Colon (tissue), 2 donors: ENCODE data around the gene EIF3CL.
"Not testable (repeated sequence)": the region's sequence is repeated elsewhere in the genome, so short reads cannot be mapped to it uniquely, and the experiment has no call there.

Source experiments
- FAIRE-seq: peaks from 2 replicates; lab custom pipeline; 2012; peaks lifted over from hg19 to GRCh38; lab: Jason Lieb, UNC
- donor health status: control.
- donor health status: control.

The EIF3CL gene, protein sequence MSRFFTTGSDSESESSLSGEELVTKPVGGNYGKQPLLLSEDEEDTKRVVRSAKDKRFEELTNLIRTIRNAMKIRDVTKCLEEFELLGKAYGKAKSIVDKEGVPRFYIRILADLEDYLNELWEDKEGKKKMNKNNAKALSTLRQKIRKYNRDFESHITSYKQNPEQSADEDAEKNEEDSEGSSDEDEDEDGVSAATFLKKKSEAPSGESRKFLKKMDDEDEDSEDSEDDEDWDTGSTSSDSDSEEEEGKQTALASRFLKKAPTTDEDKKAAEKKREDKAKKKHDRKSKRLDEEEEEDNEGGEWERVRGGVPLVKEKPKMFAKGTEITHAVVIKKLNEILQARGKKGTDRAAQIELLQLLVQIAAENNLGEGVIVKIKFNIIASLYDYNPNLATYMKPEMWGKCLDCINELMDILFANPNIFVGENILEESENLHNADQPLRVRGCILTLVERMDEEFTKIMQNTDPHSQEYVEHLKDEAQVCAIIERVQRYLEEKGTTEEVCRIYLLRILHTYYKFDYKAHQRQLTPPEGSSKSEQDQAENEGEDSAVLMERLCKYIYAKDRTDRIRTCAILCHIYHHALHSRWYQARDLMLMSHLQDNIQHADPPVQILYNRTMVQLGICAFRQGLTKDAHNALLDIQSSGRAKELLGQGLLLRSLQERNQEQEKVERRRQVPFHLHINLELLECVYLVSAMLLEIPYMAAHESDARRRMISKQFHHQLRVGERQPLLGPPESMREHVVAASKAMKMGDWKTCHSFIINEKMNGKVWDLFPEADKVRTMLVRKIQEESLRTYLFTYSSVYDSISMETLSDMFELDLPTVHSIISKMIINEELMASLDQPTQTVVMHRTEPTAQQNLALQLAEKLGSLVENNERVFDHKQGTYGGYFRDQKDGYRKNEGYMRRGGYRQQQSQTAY

DNA sequence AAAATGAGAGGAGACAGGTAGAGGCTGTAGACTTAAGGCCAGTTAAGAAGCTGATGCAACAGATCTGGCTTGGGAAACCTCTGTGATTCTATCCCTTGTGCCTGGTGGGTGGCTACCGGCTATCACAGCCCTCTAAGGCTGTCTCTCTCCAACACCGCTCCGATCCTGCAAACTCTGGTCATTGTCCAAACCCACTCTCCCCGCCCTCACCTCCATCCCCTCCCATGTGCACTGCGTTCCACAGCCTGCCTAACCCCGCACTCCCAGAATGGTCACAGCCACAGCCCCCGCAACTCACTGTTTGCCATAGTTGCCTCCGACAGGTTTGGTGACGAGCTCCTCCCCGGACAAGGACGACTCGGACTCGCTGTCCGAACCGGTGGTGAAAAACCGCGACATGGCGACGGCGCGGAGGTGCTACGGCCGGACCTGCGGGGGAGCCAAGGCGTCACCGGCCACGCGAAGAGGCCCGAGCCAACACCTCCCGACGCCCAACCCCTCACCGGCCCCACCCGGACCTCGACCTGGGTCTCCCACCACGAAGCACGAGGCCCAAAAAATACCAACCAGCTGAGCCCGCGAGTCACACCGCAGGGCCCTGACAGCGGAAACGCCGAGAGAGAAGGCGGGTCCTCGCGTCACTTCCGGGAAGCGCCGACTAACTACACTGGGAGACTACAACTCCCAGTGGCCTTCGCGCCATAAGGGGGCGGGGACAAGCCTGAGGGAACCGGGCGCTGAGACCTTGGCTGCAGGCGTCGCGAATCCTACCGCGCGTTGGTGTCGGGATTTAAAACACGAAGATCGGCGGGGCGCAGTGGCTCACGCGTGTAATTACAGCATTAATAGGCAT lies at the start of gene EIF3CL:
Gene EIF3CL, minus strand, starts transcription at position 622 of the 853 bp plus-strand sequence. Its CDS starts 223 bp downstream, at position 399.
- not testable (repeated sequence) for FAIRE-seq

DNA sequence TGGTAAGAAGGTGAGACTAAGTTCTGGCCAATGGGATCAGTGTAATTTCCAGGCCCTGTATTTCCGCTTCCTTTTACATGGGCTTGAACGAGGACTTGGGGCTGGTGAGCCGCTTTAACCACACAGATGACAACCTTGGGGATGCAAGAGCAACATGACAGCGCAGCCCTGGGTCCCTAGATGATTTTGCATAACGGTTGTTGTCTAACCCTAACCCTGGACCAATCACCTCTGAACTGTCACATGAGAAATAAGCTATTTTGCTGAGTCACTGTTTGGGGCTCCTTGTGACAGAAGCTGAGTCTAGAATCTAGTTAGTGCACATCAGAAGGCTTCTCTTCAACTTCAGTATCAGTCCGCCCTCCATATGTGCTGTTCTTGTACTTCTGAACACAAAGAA lies 43.4 kb upstream of the EIF3CL start:
- FAIRE-seq: not testable (repeated sequence)

DNA sequence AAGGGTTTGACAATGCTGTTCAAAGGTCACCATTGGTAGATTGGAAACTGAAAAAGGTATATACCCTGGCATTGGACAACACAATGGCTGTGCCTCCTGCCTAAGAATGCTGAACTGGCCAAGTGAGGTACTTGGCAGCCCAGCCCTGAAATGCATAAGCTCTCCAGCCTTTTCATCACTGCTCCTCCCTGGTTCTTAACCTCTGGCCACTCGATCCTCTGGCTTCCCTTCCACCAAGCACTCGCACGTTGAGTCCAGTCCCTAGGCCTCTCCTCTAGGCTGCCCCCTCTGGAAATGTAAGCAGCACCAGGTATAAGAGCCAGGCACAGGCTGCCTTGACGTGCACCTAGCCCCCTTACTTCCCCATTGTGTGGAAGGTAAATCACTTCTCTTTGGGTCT lies 42.7 kb upstream of the EIF3CL start:
- not testable (repeated sequence) for FAIRE-seq

DNA sequence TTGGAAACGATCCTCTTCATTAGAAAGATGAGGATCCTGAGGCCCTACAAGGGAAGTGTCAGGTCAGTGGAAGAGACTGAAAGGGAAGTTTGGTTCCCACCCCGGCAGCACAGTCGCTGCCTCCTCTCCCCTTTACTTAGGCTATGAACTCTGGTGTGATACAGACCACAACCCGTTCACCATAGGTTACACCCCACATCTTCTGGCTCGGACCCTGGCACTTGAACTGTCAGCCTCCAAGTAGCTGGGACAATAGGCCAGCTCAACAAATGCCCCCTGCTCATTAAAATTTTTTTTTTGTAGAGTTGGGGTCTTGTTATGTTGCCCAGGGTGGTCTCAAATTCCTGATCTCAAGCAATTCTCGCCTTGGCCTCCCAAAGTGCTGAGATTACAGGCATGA lies 40.3 kb upstream of the EIF3CL start:
- FAIRE-seq: not testable (repeated sequence)

DNA sequence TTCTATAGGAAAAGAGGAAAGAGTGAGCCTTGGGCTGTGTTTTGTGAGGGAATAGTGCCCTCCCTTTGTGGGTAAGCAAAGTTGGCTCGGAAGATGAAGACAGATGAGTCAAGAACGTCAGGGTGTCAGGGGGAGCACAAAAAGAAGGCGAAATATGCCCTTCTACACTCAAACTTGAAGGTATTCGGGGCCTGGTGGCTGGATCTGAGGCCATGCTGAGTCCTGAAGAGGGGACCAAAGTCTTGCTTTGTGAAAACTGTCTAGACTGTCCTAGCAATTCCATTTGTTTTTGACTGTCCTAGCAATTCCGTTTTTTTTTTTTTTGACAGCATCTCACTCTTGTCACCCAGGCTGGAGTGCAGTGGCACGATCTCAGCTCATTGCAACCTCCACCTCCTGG lies 35.3 kb upstream of the EIF3CL start:
- not testable (repeated sequence) for FAIRE-seq

DNA sequence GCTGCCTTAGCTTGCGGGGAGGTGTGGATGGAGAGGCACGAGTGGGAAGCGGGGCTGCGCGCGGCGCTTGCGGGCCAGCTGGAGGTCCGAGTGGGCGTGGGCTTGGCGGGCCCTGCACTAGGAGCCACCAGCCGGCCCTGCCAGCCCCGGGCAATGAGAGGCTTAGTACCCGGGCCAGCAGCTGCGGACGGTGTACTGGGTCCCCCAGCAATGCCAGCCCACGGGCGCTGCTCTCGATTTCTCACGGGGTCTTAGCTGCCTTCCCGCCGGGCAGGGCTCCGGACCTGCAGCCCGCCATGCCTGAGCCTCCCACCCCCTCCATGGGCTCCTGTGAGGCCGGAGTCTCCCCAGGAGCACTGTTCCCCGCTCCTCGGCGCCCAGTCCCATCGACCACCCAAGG lies 31.7 kb upstream of the EIF3CL start:
- not testable (repeated sequence) for FAIRE-seq

DNA sequence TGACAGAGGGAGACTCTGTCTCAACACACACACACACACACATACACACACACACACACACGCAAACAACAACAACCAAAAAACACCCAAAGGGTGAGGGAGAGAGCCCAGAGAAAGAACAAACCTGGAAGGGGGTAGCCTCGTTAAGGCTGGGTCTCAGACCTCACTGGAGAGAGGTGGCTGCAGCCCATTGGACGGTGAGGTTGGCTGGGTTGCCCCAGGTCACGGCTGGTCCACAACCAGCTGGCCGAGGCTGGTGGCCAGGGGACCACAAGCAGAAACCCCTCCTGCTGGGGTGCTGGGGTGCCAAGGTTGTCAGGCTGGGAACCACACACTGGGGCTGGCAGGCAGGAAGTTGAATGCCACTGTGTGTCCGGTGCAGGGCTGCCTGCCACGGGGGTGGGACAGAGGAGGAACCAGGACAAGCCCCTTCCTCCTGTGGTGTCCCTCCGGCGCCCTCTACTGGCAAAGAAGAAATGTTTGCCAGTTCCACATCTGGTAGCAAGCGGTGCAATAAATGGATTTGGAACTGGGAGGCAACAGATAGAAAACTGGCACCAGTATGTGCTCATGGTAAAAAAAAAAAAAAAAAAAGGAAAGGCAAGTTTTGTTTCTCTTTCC lies 22.5 kb upstream of the EIF3CL start:
- FAIRE-seq: not testable (repeated sequence)

DNA sequence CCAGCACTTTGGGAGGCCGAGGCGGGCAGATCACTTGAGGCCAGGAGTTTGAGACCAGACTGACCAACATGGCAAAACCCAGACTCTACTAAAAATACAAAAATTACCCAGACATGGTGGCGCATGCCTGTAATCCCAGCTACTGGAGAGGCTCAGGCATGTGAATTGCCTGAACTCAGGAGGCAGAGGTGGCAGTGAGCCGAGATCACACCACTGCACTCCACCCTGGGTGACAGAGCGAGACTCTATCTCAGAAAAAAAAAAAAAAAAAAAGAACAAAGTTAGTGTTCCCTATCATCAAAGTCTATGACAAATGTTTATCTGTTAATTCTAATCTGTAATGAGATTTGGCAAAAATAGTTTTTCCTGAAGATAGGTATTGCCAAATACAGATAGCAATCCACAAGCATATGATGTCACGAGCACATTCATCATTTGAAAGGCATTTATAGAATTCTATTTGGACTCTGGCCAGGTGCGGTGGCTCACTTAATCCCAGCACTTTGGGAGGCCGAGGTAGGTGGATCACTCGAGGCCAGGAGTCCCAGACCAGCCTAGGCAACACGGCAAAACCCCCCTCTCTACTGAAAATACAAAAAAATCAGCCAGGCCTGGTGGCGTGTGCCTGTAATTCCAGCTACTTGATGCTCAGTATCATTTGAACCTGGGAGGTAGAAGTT lies 17.6 kb upstream of the EIF3CL start:
- FAIRE-seq: not testable (repeated sequence)

DNA sequence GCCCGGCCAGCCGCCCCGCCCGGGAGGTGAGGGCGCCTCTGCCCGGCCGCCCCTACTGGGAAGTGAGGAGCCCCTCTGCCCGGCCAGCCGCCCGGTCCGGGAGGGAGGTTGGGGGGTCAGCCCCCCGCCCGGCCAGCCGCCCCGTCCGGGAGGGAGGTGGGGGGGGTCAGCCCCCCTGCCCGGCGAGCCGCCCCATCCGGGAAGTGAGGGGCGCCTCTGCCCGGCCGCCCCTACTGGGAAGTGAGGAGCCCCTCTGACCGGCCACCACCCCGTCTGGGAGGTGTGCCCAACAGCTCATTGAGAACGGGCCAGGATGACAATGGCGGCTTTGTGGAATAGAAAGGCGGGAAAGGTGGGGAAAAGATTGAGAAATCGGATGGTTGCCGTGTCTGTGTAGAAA lies 13.4 kb upstream of the EIF3CL start:
- not testable (repeated sequence) for FAIRE-seq

DNA sequence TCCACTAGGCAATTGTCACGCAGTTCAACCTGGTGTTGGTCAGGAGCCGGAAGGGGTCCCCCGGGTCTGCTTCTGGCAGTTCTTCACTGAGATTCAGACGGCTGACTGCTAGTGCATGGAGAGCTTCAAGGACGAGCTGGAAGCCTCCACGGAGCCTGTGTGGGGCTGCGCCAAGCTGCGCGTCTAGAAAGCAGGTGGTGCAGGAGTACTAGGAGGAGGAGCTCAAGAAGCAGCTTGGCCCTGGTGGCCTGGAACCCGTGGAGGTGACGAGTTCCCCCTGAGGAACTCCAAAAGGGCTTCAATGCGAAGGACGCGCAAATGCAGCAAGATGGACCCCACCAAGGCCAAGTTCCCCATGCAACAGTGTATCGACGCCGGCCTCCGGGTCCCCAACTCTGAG lies 10.9 kb upstream of the EIF3CL start:
- FAIRE-seq: not testable (repeated sequence)

DNA sequence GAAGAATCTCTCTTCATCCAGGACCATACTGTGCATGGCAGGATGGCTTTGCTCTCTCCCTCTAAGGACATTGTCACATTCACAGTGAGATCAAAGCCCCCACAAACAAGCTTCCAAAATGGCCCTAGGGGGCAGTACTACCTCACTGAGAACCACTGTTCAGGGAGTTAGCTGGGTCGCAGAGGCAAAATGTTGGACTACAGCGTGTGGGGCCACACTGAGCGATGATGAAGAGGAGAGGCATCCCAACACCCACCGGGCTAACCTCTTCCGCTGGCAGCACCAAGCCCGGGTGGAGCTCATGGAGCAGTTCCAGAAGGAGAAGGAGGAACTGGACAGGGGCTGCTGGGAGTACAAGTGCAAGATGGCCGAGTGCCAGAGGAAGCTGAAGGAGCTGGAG lies 9.9 kb upstream of the EIF3CL start:
- not testable (repeated sequence) for FAIRE-seq

DNA sequence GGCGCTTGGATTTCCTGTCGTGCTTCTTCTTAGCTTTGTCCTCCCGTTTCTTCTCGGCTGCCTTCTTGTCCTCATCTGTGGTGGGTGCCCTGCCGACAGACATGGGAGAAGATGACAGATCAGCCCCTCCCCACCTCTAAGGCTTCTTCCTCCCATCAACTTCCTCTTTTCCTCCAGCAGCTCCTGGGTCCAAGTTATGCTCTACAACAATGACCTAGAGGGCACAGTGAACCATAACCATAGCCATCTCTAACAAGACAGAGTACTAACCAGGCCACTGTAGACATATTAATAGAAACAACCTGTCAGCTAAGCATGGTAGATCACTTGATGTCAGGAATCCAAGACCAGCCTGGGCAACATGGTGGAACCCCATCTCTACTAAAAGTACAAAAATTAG lies 11.6 kb downstream of the EIF3CL start:
- FAIRE-seq: not testable (repeated sequence)

DNA sequence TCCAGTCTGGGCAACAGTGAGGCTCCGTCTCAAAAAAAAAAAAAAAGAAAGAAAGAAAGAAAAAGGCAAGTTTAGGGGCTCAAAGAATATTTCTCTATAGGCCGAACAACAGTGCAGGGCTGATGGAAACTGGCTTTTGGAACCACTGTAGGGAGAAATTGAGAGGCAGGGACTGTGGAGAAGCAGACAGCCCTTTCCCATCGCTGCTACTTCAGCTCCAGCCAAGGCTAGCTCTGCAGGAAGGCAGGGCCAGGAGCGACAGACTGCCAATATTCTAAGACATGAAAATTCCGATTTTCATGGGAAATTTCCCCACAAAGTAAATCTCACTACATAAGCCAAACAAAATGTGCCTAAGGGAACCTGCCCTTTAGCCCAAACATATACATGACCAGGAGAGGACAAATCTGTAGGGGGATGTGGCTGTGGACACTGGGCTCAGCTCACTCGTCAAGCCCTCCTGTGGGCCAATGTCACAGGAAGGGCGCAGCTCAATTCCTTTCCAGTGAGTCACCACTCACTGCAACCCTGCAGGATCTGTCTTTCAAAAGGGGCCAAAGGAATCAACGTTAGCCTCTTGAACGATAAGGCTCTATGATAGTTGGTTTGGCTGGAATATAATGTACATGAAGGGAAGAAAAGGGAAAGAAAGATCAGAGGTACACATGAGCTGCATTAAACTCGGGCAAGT lies 21.3 kb downstream of the EIF3CL start:
- FAIRE-seq: not testable (repeated sequence)

DNA sequence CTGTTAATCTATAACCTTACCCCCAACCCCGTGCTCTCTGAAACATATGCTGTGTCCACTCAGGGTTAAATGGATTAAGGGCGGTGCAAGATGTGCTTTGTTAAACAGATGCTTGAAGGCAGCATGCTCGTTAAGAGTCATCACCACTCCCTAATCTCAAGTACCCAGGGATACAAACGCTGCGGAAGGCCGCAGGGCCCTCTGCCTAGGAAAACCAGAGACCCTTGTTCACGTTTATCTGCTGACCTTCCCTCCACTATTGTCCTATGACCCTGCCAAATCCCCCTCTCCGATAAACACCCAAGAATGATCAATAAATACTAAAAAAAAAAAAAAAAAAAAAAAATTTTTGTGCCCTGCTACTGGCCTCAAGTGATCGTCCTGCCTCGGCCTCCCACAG lies 25.8 kb downstream of the EIF3CL start:
- not testable (repeated sequence) for FAIRE-seq

DNA sequence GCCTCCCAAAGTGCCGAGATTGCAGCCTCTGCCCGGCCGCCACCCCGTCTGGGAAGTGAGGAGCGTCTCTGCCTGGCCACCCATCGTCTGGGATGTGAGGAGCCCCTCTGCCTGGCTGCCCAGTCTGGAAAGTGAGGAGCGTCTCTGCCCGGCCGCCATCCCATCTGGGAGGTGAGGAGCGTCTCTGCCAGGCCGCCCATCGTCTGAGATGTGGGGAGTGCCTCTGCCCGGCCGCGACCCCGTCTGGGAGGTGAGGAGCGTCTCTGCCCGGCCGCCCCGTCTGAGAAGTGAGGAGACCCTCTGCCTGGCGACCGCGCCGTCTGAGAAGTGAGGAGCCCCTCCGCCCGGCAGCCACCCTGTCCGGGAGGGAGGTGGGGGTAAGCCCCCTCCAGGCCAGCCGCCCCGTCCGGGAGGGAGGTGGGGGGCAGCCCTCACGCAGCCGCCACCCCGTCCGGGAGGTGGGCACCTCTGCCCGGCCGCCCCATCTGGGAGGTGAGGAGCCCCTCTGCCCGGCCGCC lies 26.5 kb downstream of the EIF3CL start:
- FAIRE-seq: not testable (repeated sequence)

DNA sequence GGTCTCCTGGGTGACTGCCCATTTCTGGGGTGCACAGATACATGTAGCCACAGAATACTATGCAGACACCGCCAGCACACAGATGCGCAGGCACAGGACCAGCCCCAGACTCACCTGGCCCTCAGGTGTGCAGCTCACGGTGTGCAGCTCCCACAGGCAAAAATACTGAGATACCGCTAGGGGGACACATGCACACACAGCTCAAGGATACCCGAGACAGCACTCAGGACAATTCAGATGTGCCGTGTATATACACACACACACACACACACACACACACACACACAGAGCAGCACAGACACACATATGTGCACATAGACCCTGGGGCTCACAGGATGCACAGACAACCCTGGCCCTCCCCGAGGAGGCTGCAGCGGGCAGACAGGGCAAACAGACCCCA lies 28.5 kb downstream of the EIF3CL start:
- FAIRE-seq: not testable (repeated sequence)

DNA sequence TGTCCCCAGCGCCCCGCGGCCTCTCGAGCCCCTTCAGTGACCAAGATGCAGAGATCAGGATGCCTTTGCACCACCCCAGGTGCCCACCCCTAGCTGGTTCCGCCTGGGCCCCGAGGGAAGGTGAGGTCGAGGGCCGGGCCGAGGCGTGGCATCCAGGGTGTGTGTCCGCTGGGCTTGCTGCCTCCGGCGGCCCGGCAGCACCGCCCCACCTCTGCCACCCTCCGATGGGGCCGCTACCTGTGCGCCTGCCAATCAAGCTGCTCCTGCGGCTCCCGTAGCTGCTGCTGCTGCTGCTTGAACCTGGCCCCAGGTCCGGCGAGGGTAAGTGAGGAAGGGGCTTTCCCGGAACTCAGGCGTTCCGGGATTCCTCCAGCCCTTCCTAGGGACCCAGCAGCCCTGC lies 29.4 kb downstream of the EIF3CL start:
- not testable (repeated sequence) for FAIRE-seq

DNA sequence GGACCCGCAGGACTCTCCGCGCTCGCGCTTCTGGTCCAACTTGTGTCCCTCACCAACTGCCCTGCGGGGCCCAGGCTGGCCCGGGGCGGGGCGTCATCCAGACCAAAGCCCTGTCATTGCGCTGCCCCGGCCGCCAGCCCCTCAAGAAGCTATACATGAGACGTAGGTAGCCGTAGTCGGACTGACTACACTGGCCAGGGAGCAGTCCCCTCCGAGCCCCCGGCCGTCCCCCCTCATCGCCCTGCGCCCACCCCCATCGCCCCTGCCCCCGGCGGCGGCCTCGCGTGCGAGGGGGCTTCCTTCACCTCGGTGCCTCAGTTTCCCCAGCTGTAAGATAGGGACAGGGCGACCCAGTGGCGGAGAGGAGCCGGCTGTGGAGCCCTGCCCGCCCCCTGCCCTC lies 35.7 kb downstream of the EIF3CL start:
- FAIRE-seq: not testable (repeated sequence)

DNA sequence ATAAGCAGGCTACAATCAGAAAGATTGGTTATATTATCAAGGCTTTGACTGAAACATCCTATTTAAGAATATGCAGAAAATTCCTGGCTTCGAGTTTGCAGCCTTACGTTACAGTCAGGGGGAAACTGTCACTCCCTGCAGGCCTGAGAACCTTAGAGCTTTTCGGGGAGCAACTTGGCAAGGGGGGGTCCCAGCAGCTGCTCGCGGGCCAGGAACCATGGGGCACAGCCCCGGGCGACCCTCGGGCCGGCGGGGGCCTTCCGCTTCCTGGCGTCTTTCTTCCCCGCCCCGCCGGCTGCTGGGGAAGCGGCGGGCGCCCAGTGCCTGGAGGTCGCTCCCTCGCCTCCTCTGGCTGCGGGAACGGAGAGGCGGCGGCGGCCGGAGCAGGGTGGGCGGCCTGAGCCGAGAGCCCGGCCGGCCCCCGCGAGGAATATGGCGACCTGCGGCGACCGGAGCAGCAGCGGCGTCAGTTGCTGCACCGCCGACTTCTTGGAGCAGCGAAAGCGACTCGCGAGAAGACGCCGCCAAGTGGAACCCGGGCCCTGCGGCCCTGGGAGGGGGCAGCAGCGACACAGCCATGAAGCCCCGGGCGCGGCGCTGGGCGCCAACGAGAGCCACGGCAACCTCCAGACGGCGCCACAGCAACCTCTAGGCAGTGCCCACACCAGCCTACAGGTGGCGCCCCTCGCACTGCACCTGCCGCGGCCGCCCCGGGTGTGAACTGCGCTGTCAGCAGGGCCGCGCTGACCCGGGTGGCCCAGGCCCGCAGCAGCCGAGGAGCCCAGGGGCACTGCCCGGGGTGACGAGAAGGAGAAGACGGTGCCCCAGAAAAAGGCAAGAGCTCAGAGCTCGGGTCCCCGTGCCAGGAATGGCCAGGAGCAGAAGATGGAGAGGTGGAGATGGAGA lies 39.1 kb downstream of the EIF3CL start:
- FAIRE-seq: not testable (repeated sequence)
